Activated naive CD8-positive, alpha-beta T cell treated with anti-CD3 and anti-CD28 coated beads for 36 hours (primary cell): ENCODE results near the gene LMX1A. TPM values are rescaled to one million over a fixed set of nuclear protein-coding genes. Genes with fewer than 3 reads are reported as not detected.

Source experiments
- DNase-seq: peaks from one replicate; pipeline ENCODE4 v3.0.0; 2021
- H3K27ac Mint-ChIP-seq: one replicate; pipeline ENCODE4 v1.8.0; 2022; ENCODE audit warnings: mild to moderate bottlenecking, moderate library complexity, mixed read lengths
- H3K27me3 Mint-ChIP-seq: one replicate; pipeline ENCODE4 v1.8.0; 2022; ENCODE audit warnings: mild to moderate bottlenecking, mixed read lengths
- H3K36me3 Mint-ChIP-seq: one replicate; pipeline ENCODE4 v1.8.0; 2021; ENCODE audit warnings: mild to moderate bottlenecking, mixed read lengths
- H3K4me1 Mint-ChIP-seq: one replicate; pipeline ENCODE4 v1.8.0; 2021; ENCODE audit warnings: mixed read lengths
- H3K4me3 Mint-ChIP-seq: one replicate; pipeline ENCODE4 v1.8.0; 2022; ENCODE audit warnings: mild to moderate bottlenecking, moderate library complexity, mixed read lengths
- H3K9me3 Mint-ChIP-seq: one replicate; pipeline ENCODE4 v1.8.0; 2022; ENCODE audit warnings: mixed read lengths
- total RNA-seq, 2 experiments: library from RNA; stranded (reverse); gene quantifications; one replicate each; pipeline ENCODE4 v1.2.3, GENCODE V29; 2021

Gene LMX1A
- total RNA-seq, 2 experiments from 2014 or later = not detected

DNA sequence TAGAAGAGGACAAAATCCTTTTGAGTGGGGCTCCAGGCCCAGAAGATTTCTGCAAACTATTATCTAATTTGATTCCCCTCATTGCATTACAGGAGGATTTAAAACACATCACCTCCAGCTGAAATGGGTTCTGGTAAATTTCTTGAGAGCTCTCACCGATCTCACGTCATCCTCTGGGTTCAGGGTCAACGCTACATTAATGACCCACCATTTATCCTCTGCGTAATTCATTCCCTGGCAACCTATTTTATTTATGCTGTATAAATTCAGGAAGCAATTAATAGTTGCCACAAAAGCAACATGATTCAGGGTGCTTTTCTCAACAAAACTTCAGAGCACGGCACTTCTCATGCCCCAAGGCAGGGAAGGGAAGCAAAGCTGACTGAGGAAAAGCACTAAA is 38.9 kb downstream of the LMX1A start:
- Mint-ChIP-seq H3K36me3 (no peaks in the 10 kb centered on the region), H3K27ac (no peak overlapping the region)

DNA sequence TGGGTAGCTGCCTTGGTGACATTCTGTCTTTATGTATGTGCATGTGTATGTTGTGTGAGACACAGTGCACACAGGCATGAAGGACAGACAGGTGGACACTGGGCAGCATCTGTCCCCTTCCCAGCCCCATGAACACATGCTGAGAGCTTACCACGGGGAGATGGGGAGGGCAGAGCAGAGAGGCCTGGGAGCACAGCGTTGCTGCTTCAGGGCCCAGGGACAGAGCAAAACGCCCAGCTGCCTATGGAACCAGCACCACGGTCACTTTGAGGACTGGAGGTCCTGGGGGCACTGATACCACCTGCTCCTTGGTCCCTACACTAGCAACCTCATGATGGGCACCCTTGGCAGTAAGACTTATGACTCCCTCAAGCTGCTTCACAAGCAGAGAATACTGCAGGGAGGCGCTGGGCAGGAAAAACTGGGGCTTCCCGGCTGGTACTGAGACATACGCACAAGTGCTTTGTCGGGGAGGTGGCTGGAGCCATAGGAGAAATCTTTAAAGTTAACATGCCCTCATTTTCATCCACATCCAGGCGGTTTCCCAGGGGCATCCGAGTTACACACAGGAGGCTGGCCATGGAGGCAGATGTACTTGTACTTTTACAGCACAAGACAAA is 40.3 kb downstream of the LMX1A start:
- Mint-ChIP-seq H3K4me1 (no peaks in the 10 kb centered on the region), H3K36me3 (no peaks in the 10 kb centered on the region), H3K4me3 (no peak overlapping the region), H3K27ac (no peak overlapping the region), H3K27me3 (peaks cover 37% of the 10 kb centered on the region), H3K9me3 (peaks cover 4% of the 10 kb centered on the region)
- DNase-seq = no peak

More for the DNA sequence above, 38.9 kb downstream of the LMX1A start:
- DNase-seq = no peak
- H3K4me3 Mint-ChIP-seq = no peak overlapping the region
- peaks cover 3% of the 10 kb centered on the region for H3K9me3 Mint-ChIP-seq
- peaks cover 32% of the 10 kb centered on the region for H3K27me3 Mint-ChIP-seq
- no peaks in the 10 kb centered on the region for H3K4me1 Mint-ChIP-seq

DNA sequence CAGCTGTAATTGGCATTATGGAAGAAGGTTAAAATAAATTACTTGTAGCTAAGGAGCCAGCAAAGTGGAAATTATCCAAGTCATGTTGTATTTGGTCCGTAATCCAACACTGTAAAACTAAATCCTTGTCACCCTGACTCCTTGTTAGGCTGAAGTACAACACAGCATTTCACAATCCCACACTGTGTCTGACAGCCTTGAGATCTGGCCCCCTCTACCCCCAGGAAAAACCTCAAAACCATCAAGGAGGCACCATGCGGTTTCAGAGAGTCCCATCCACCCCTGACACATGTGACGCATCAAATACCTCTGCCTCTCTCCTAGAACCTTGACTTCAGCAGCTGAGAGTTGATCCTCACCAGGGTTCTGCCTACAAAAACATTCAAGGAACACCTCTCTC is 41.0 kb downstream of the LMX1A start:
- Mint-ChIP-seq H3K27ac (no peak overlapping the region), H3K4me1 (no peaks in the 10 kb centered on the region), H3K27me3 (peaks cover 40% of the 10 kb centered on the region), H3K36me3 (no peaks in the 10 kb centered on the region), H3K9me3 (peaks cover 4% of the 10 kb centered on the region), H3K4me3 (no peak overlapping the region)
- no peak for DNase-seq

DNA sequence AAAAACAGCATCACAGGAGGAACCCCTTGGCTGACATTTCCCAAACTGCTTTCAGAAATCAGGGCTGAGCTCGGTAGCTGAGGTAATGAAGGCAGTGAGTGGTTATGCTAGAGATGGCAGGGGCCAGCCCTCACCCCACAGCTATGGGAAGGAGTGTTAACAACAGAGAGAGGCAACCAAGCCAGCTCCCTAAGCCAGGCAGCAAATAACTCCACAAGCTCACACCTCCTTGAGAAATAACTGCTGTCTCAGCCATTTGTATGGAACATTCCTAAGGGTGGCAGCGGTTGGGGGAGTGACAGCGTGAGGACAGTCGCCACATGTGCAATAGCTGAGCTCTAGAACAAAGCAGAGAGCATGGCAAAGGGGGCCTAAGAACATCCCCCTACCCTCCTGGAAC is 42.6 kb downstream of the LMX1A start:
- Mint-ChIP-seq H3K9me3 (peaks cover 4% of the 10 kb centered on the region), H3K27ac (no peak overlapping the region), H3K4me1 (no peaks in the 10 kb centered on the region), H3K36me3 (no peaks in the 10 kb centered on the region), H3K27me3 (peaks cover 37% of the 10 kb centered on the region), H3K4me3 (no peak overlapping the region)
- DNase-seq = no peak

DNA sequence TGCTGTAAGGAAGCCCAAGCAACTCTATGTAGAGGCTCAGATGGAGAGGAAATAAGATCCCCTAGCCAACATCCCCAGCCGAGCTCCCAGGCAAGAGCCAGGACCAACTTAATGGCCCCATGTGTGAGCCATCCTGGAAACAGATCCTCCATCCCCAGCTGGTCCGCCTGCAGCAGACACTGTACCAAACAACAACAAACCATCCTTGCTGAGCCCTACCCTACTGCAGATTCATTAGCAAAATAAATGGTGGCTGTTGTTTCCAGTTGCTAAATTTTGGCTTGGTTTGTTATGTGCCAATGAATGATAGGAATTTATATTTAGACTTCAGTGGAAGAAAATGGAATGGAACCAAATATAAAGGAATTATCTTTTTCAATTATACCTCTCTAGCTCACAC is 43.9 kb downstream of the LMX1A start:
- no peak for DNase-seq
- H3K4me1 Mint-ChIP-seq = no peaks in the 10 kb centered on the region

DNA sequence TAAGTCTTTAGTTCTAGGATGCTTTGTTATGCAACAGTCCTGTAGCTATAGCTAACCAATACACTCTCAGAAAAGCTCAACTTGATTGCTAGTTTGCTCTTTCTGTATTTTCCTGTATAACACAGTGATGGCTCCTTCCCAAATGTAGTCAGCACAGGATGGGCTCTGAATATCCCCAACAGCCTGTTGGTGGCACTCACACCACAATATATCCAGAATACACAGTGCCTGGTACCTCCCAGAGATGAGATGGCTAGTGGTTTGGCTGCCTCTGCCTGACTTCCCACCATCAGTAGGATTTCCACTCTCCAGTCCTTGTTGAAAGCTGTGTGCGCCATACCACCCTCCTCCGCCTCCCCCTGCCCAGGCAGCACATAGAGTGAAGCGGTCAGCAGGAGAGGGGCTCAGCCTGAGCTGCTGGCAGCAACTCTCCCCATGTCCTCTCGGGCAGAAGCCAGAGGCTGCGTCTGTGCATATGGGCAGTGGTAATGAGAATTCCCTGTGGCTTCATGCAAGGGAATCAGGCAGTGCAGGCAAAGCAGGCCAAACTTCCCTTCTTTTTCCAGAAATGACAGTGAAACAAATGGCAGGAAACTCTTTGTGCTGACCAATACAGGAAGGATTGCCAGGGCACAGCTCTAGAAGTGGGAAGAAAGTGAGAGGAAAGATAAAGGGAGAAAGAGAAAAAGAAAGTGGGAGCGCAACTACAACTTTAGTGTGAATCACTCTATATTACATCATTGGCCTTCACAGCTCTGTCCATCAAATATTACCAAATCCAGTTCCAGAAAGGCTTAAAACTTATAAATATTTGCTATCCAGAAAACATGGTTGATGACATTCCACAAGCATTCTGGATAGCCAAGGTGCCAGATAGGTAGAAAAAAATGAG is 49.7 kb downstream of the LMX1A start:
- H3K36me3 Mint-ChIP-seq = no peaks in the 10 kb centered on the region
- H3K9me3 Mint-ChIP-seq = no peaks in the 10 kb centered on the region
- H3K27me3 Mint-ChIP-seq = peaks cover 6% of the 10 kb centered on the region
- no peak for DNase-seq
- no peaks in the 10 kb centered on the region for H3K4me1 Mint-ChIP-seq
- no peak overlapping the region for H3K27ac Mint-ChIP-seq
- no peak overlapping the region for H3K4me3 Mint-ChIP-seq

More for the DNA sequence above, 43.9 kb downstream of the LMX1A start:
- H3K36me3 Mint-ChIP-seq = no peaks in the 10 kb centered on the region
- H3K27ac Mint-ChIP-seq = no peak overlapping the region
- H3K4me3 Mint-ChIP-seq = no peak overlapping the region
- peaks cover 4% of the 10 kb centered on the region for H3K9me3 Mint-ChIP-seq
- H3K27me3 Mint-ChIP-seq = peaks cover 33% of the 10 kb centered on the region

DNA sequence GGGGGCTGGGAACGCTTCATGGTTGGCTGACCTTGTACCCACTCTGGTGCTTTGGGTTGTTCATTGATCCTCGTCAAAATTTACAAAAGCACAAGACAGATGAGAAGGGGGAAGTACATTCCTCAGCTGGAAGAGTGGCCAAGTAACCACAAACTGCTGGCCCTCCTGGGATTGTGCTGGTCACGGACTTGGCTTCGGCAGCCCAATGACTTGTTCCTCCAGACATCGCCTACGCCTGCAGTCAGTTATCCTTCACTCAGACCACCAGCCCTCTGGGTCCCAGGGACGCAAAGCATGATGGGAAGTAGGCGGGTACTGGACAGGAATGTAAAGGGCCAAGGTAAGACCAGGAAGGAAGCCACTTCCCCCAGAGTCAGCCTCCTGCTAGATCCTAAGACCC is 53.1 kb downstream of the LMX1A start:
- H3K36me3 Mint-ChIP-seq = no peaks in the 10 kb centered on the region
- no peak overlapping the region for H3K27ac Mint-ChIP-seq
- H3K4me1 Mint-ChIP-seq = no peaks in the 10 kb centered on the region
- no peaks in the 10 kb centered on the region for H3K9me3 Mint-ChIP-seq
- H3K27me3 Mint-ChIP-seq = peaks cover 11% of the 10 kb centered on the region
- H3K4me3 Mint-ChIP-seq = no peak overlapping the region
- no peak for DNase-seq

DNA sequence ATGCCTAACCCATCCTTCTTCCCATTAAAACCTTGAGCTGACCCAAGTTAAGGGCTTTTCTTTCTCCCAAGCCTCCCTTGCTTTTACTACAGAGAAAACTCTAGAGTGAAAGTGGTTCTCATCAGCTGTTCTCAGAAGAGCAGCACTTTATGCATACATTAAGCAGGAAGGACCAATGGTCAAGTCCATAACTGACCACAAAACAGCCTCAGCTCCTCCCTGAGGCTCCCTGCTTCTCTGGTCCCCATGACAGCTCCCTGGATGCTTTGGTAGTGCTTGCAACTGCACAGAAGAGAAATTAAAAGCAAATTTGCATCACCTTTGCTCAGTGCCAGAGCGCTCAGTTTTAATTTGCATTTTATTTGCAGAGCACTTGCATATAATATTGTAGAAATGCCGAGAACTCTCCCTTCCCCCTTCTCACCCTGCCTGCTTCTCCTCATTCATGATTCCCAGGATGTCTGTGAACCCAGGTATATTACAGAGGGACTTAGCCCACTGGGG is 56.1 kb downstream of the LMX1A start:
- no peaks in the 10 kb centered on the region for H3K36me3 Mint-ChIP-seq
- no peaks in the 10 kb centered on the region for H3K9me3 Mint-ChIP-seq
- H3K4me3 Mint-ChIP-seq = no peak overlapping the region
- no peaks in the 10 kb centered on the region for H3K4me1 Mint-ChIP-seq
- no peak for DNase-seq
- no peak overlapping the region for H3K27ac Mint-ChIP-seq
- peaks cover 8% of the 10 kb centered on the region for H3K27me3 Mint-ChIP-seq

DNA sequence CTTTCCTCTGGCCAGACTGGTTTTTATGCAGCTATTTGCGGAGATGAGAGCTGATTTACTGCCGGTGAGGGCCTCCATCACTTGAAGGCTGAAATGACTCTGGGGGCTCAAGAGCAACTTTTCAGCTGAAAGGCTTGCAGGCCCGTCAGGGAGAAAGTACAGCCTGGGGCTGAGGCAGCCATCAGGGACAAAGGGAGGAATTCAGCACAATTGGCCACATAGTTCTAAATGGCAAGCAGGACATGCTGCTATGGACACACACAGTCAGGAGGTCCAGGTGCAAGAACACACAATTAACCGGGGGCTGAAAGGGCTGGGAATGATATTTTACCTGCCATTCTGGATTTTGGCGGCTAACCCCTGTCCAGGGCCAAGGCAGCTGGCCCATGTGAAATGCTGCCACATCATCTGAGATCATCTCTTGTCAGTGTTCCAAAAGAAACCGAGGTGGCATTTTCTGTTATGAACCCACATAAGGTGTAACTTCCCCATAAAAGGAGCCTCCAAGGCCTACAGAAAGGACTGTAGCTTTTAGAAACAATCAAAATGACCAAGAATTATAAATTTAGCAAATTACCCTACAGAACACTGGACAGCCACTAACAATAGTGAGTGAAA is 58.2 kb downstream of the LMX1A start:
- H3K36me3 Mint-ChIP-seq = no peaks in the 10 kb centered on the region
- no peak overlapping the region for H3K27ac Mint-ChIP-seq
- H3K9me3 Mint-ChIP-seq = no peaks in the 10 kb centered on the region
- no peak for DNase-seq
- H3K4me1 Mint-ChIP-seq = no peaks in the 10 kb centered on the region
- H3K4me3 Mint-ChIP-seq = no peak overlapping the region
- peaks cover 8% of the 10 kb centered on the region for H3K27me3 Mint-ChIP-seq

DNA sequence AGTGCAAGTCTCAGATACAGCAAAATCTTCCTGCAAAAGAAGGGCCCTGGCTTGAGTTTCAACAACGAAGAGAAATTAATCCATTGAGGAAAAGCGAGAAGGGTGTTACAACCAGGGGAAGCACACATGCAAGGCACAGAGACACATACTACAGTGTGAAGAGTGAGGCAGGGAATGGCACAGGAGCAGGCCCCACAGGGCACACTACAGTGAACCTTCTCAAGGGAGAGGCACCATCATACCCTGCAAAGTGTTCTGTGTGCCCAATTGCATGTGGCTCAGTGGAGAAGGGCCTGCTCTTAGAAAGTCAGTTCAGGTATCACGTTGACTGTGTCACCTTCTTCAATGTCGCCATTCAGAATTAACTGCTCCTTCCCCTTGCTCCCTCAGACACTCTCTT is 60.3 kb downstream of the LMX1A start:
- no peak for DNase-seq
- H3K4me1 Mint-ChIP-seq = no peaks in the 10 kb centered on the region
- H3K9me3 Mint-ChIP-seq = no peaks in the 10 kb centered on the region
- peaks cover 4% of the 10 kb centered on the region for H3K27me3 Mint-ChIP-seq
- H3K36me3 Mint-ChIP-seq = no peaks in the 10 kb centered on the region
- H3K4me3 Mint-ChIP-seq = no peak overlapping the region
- H3K27ac Mint-ChIP-seq = no peak overlapping the region

DNA sequence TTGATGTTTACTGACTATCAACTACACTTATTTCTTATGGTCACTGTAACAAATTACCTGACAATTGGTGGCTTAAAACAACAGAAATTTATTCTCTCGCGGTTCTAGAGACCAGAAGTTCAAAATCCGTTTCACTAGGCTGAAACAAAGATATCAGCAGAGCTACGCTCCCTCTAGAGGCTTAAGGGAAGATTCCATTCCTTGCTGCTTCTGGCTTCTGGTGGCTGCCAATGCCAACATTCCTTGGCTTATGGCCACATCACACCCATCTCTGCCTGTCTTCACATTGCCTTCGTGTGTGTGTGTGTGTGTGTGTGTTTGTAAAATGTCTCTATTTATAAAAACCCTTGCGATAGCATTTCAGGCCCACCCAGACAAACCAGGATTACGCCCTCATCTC is 66.4 kb downstream of the LMX1A start:
- Mint-ChIP-seq H3K4me1 (no peaks in the 10 kb centered on the region), H3K27ac (no peak overlapping the region), H3K9me3 (no peaks in the 10 kb centered on the region), H3K4me3 (no peak overlapping the region), H3K27me3 (peaks cover 13% of the 10 kb centered on the region), H3K36me3 (no peaks in the 10 kb centered on the region)
- DNase-seq = no peak

DNA sequence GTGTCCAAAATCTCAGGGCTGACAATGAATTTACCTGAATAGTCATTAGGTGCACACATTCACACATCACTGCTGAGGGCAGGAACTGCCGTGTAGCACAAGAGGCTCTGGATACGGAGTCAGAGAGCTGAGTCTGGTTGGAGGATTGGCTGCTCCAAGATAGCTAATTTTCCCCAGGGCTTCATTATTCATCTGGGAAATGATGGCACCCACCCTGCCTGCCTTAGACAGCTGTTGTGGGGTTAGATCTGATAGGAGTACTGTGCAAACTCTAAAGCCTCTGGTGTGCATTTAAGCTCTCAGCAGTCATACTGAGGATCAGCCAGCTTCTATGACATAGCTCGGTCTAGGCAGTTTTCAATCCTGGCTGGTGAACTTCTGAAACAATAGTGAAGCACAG is 67.0 kb downstream of the LMX1A start:
- H3K27ac Mint-ChIP-seq = no peak overlapping the region
- no peaks in the 10 kb centered on the region for H3K4me1 Mint-ChIP-seq
- no peaks in the 10 kb centered on the region for H3K9me3 Mint-ChIP-seq
- no peak for DNase-seq
- no peaks in the 10 kb centered on the region for H3K36me3 Mint-ChIP-seq
- H3K4me3 Mint-ChIP-seq = no peak overlapping the region
- peaks cover 17% of the 10 kb centered on the region for H3K27me3 Mint-ChIP-seq

DNA sequence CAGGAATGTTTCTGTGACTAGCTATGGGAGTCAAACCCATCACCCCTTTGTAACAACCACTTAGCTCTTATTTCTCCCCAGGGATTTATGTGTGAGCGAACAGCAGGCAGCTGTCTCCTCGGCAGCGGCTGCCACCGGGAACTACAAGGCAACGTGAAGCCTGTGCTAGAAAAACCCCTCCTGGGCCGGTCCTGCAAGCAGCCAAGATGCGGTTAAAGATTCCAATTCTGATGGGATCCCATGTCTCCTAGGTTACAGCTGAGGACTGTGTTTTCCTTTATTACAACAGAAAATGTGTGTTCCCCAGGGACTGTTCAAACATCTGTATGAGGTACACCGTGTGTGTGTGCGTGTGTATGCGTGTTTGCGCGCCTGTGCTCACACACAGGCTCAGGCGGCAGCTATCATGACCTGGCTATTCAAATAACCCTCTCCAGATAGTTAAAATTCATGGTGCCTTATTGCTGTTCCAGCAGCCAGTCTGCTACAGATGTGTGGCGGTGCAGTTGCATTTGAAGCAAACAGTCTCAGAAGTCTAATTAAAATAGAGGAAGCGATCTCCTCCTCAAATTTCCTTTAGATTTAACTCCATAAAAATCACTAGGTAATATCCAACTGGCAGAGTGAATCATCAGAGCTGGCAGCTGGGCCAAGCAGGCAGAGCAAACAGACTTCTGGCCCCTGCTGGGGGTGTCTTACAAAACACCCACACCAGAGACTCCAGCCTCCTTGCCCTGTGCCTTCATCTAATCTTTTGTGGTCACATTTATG is 68.0 kb downstream of the LMX1A start:
- H3K27me3 Mint-ChIP-seq = peaks cover 24% of the 10 kb centered on the region
- no peaks in the 10 kb centered on the region for H3K4me1 Mint-ChIP-seq
- H3K9me3 Mint-ChIP-seq = no peaks in the 10 kb centered on the region
- DNase-seq = no peak
- no peaks in the 10 kb centered on the region for H3K36me3 Mint-ChIP-seq
- H3K27ac Mint-ChIP-seq = no peak overlapping the region
- H3K4me3 Mint-ChIP-seq = no peak overlapping the region

DNA sequence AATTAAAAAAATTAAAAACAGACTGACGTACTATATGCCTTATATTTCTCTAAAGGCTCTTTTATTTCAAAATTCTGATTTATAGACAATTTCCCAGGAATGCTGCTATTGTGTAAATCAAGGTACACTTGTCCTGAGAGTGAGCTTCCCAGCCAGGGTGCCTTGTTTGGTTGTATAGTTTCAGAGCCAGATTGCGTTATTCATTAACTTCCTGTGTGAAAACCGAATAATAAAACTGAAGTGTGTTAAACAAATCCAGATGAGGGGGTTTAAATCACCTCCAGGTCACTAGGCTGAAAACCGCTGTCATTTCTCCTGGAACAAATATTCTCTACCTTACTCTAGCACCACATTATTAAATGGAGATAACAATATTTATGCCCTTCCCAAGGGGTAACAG is 68.7 kb downstream of the LMX1A start:
- DNase-seq = no peak
- Mint-ChIP-seq H3K27ac (no peak overlapping the region), H3K4me3 (no peak overlapping the region), H3K4me1 (no peaks in the 10 kb centered on the region), H3K36me3 (no peaks in the 10 kb centered on the region), H3K27me3 (peaks cover 24% of the 10 kb centered on the region), H3K9me3 (no peaks in the 10 kb centered on the region)

DNA sequence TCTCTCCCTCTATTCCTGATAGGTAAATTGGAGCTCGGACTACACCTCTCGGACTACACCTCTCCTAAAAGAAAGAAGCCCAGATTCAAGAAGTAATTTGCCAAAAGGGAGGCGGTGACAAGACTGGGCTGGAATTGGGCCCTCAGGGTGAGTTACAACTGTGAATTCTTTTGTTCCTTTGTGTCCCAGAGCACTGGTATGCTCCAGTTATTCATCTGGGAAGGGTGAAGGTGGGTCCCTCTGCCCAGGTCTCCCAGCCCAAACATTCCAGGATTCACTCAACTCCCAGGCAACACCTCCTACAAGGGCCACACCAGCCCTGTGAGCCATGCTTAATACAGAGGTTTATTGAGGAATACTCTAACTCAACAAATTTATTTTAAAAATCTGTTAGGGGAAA is 69.2 kb downstream of the LMX1A start:
- Mint-ChIP-seq H3K9me3 (no peaks in the 10 kb centered on the region), H3K27me3 (peaks cover 27% of the 10 kb centered on the region), H3K27ac (no peak overlapping the region), H3K36me3 (no peaks in the 10 kb centered on the region), H3K4me3 (no peak overlapping the region), H3K4me1 (no peaks in the 10 kb centered on the region)
- DNase-seq = no peak
